HG02840 (cell line): ENCODE data around the gene ATXN1.

Experiments
- ATAC-seq: cut with Tn5 transposase; IDR thresholded peaks from one replicate; pipeline ENCODE4 v1.9.1; 2021; ENCODE audit warnings: mild to moderate bottlenecking, moderate library complexity, moderate number of reproducible peaks; ENCODE audit not compliant: unreplicated experiment, low FRiP score

The ATXN1 gene

GRCh38 chr6:16683641-16684194, 77.5 kb downstream of the ATXN1 start:
- no peak for ATAC-seq

DNA sequence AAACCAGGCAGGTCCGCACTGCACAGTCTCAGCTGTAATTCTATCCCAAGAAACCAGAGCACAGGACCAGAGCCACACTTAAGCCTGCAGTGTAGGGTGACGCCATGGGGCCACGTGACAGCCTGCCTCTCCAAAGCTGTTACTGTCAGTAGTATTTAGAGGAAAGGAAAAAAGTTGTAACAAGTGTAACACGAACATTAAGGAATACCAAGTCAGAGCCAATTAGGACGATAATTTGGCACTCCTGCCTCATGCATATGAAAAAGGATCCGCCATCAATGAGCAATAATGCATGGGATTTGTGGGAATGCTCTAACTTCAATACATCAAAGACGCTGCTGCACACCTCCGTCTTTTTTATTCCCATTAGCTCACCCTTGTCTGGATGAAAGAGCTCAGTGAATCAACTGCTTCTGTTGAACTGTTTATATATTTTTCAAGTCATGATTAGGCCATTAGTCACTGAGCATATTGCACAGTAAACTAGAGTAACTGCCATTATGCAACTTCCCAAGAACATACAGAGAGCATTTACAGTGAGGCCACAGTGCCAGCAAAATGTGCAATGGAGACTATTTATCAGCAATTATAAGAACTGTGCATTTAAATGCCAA, 79.9 kb downstream of the ATXN1 start:
- ATAC-seq: no peak

GRCh38 chr6:16679050-16679449, 82.2 kb downstream of the ATXN1 start:
- no peak for ATAC-seq

GRCh38 chr6:16677458-16677857, 83.8 kb downstream of the ATXN1 start:
- ATAC-seq: no peak

GRCh38 chr6:16676978-16677377, 84.3 kb downstream of the ATXN1 start:
- no peak for ATAC-seq

- no peak for ATAC-seq
These were observed 84.9 kb downstream of the ATXN1 start for GRCh38 chr6:16676376-16676775.

- no peak for ATAC-seq
These were observed 86.4 kb downstream of the ATXN1 start for GRCh38 chr6:16674801-16675392.

GRCh38 chr6:16673011-16673797, 88.1 kb downstream of the ATXN1 start:
- ATAC-seq: no peak

GRCh38 chr6:16671302-16672289, 89.7 kb downstream of the ATXN1 start:
- no peak for ATAC-seq

- ATAC-seq: no peak
These were observed 90.6 kb downstream of the ATXN1 start for GRCh38 chr6:16670617-16671051.

DNA sequence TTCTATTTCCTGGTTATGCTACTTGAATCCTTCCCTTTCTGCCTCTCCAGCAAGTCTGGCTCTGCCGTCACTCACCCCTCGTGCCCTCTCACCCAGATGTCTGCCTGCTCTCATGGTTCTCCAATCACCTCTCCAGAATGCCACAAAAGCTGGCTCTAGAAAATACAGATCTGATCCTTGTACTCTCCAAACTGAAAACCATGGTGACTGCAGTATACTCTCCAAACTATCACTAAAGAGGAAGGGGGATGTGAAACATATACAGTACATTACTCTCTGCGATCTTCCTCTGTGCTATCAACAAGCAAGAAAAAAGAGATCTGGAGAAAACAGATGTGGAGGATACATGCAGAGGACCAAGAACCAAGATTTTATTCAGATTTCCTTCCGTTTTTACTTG, 91.1 kb downstream of the ATXN1 start:
- ATAC-seq: no peak

- no peak for ATAC-seq
These were observed 92.0 kb downstream of the ATXN1 start for GRCh38 chr6:16669227-16669626.

DNA sequence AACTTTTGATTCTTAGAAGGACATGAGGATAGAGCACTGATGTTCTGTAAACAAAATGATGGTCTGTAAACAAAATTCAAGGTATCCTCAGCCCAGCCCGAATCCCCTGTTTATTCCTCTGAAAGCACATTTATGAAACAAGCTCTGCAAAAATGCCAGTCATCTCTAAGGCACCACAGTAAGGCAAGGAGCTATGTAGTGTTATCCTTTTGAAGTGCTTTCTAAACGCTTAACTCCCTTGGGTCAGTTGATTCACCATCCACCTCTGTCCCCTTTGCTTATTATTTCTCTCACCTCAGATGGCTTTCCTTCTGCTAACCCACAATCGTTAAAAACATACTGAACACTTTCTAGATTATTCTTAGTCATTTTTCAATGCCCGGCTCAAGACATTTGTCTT, 93.8 kb downstream of the ATXN1 start:
- ATAC-seq: no peak

DNA sequence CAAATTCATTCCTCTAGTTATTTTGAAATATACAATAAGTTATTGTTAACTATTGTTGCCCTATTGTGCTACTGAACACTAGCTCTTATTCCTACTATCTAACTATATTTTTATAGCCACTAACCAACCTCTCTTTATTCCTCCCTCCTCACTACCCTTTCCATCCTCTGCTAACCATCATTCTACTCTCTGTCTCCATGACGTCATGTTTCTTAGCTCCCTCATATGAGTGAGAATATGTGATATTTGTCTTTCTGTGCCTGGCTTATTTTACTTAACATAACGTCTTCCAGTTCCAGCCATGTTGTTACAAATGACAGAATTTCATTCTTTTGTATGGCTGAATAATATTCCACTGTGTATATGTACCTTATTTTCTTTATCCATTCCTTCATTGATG, 95.3 kb downstream of the ATXN1 start:
- ATAC-seq: no peak

DNA sequence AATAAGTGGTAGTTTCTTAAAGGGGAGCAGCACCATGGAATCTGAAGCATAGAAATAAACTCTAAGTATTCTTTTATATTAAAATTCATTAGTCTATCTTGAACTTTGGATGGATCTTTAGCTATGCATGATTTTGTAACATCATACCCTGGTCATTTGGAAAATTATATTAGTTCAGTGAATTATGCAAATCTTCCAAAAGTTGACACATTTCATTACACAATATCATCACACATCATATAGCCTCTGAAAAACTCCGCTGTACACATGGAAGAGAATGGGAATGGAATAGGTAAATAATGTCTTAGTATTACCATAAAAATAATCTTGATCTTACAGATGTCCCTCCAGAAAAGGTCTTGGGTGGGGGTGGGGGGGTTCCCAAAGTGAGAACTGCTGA, 96.1 kb downstream of the ATXN1 start:
- ATAC-seq: no peak

DNA sequence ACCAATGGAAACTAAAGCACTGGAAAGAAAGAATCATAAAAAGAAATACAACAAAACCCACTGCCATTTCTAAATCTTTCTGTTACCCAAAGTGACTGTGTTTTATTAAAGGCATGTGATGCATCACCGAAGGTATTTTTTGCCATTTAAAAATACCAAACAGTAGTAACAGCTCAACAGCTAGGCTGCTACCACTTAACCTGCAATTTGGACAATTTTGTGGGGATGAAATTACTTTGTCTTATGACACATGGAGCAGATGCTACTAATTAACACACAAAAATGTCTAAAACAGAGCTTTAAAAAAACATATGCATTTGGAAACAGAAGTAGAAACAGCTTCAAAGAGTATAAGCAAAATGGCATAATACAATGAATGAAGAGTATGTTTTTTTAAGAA, 97.4 kb downstream of the ATXN1 start:
- ATAC-seq: no peak

DNA sequence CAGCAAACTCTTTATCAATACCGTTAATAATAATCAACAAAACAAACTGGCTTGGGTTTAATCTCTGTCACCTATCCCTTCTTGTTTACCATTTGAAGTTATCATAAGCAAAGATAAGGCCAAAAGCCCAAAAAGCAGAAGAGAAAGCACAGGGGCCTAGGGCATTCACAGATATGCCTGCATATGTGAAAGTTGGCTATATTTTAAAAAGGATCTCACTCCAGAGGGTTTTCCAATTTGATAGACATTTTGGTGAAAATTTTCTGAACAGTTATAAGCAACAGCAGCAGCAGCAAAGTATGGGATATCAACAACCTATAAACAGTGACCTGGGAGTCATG, 101.1 kb downstream of the ATXN1 start:
- no peak for ATAC-seq

DNA sequence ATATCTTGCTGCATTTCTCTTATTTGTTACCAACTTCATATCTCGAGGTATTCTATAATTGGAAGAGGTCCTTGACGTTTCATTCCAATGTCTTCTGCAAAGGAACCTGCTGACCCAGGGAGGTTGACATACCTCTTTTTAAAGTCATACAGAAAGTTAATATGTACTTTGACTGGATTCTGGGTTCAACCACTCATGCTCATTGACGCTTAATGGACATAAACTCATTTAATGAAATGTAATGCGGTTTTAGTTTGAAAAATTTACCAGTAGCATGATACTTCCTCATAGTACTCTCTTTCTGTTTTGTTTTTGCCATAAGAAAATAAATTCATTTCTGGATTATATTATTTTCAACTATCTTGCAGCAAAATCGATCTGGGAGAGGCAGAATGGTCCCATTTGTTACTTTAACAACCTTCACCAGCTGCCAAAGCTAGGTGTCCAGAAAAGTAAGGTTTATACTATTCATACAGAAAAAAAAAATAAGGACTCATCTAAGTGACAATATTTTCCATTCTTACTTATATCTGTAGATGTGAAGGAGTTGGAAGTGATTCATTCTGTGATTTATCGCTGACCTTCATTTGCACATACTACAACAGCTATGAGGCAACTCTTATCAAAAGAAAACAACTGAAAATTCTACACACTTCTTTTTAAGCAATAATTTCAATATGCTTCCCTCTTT, 101.6 kb downstream of the ATXN1 start:
- ATAC-seq: no peak

DNA sequence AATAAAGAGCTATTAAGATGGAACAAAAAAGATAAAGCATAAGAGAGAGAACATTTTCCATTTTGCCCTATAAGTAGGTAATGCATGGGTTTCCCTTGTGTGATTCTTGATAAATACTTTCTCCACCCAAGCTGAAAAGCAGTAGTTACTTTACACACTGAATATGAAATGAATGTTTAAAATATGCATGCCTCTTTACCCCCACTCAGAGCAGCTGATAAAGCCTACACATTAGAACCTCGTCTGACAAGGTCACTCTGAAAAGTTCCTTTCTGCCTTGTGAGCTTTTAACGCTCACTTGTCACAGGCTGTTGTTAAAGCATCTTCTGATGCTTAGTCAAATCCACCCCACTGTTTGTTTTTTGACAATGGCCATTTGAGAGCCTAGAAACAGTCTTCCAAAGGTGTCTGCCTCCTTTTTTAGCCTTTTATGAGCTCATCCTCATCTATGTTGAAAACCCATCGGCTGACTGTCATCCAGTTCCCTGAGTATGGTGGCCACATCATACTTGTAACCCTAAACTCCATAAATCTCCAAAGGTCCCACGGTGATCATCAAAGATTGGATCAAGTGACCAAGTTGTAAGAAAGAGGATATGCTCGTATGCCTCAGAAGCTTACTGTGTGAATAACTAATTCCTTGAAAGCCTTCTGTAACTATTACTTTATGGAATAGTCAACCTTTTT, 102.8 kb downstream of the ATXN1 start:
- ATAC-seq: no peak
